COLO829 (cell line): ENCODE data around the gene USB1.

Experiments used
- DNase-seq: peaks from one replicate; pipeline ENCODE4 v3.0.0; 2012; ENCODE audit warnings: low spot score

Gene USB1

DNA sequence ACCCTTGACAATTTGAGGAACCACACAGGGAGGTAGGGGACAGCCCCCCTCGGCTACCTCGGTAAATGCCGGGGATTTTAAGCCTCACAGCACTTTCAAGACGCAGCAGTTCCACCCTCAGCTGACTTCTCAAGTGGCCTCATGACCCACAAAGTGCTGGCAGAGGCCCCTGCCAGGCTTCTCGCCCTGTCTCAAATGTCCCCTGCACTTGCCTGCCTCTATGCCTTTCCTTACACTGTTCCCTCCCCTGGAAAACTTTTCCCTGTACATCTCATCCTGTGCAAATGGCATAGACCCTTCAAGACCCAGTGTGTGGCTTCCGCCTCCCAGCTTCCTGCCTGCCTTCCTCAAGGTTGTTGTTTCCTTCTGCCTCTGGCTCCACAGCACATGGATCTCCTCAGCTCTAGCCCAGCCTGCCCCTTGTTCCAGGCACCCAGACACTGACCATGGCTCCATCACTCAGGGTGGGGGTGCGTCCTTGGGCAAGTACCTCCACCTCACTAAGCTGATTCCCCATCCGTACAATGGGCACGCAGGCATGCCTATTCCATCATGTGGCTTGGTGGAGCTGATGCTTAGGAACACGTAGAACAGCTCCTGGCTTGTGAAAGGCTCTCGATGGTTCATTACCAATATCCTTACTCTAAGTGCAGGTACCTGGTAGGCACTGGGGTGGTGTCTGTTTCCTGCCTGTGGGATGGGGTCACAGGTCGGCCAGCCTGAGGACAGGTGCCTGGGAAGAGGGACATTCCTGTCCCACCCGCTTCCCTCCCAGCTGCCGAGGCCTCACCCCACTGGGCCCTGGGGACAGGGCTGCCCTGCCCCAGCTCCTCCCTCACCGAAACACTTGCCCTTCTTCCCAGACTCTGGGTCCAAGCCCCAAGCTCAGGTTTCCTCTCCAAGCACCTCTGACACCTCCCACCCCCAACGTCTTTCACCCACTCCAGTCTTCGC lies 48.3 kb downstream of the USB1 start:
- no peak for DNase-seq

DNA sequence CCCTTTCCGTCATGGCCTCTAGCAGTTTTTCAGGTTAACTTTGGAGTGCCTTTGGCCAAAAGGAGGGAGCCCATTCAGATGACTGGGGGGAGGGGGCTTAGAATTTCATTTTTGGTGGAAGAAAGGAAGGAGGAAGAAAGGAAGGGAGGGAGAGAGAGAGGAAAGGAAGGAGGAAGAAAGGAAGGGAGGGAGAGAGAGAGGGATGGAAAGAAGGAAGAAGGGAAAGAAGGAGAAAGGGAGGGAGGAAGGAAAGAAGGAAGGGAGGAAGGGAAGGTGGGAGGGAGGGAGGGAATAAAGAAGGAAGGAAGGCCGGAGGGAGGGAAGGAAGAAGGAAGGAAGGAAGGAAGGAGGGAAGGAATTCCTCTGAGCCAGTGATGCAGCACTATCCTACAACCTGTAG lies 50.1 kb downstream of the USB1 start:
- DNase-seq, result no peak

DNA sequence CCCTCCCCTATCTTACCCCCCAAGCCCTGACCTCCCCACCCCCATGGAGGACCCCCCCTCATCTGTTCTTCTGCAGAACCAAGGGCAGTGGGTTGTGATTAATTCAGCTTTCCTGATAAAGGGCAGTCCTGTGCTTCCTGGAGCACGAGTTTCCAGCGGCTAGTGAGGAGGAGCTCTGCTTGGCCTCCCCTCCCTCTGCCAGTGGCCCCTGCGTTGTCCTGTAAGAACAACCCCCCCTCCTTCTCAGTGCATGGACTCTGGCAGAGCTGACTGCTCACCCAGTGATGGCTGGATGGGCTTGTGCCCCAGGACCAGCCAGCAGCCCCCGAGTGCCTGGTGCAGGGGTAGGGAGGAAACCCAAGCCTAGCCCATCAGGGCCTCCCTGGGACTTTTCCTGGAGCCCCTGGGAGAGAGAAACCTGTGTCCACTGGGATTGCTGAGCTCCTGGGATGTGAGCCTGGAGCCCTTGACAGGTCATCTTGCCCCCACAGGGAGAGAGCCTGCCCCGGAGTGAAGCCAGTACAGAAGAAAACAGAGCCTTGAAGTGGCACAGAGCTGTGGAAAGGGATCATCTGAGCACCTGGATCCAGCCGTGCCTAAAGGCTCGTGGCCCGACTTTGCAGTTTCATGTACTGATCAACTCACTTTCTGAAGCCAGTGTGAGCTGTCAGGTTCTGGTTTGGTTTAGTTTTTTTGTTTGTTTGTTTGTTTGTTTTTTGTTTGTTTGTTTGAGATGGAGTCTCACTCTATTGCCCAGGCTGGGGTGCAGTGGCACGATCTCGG lies 50.8 kb downstream of the USB1 start:
- DNase-seq, result no peak

DNA sequence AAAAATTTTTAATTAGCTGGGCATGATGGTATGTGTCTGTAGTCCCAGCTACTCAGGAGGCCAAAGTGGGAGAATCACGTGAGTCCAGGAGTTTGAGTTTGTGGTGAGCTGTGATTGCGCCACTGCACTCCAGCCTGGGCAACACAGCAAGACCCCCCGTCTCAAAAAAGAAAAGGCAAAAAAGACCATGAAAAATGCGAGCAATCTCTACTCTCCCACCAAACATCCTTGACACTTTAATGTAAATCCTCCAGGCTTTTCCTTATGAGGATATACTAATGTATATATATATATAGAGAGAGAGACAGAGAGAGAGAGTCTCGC lies 52.4 kb downstream of the USB1 start:
- DNase-seq, result no peak

DNA sequence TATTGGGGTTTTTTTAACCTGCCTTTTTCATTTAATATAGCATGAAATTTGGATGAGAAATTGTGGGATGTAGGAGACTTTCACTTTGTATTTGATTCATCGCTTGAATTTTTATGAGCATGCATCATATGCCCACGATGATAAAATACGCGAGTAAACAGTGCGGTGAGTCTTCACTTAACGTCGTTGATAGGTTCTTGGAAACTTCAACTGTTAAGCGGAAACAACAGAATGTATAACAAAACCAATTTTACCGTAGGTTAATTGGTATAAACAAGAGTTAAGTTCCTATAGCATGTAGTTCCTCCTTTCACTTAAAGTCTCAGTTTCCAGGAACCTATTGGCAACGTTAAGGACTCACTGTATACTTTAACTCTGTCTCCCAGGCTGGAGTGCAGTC lies 53.1 kb downstream of the USB1 start:
- no peak for DNase-seq

DNA sequence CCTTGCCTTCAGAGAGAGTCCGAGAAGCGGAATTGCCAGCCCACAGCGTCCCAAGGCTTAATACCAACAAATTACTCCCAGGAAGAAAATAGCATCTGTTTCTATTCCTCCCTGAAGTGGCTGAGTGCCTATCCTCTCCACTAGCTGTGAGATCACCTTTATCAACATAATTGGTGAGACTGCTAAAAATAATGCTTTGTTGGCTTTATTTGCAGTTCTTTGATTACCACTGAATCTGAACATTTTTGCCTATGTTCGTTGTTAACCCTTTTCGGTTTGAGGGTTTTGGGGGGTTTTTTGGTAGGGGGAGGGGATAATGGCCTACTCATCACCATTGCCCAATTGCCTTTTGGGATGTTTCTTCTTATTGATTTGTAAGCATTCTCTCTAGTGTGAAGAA lies 55.4 kb downstream of the USB1 start:
- no peak for DNase-seq

DNA sequence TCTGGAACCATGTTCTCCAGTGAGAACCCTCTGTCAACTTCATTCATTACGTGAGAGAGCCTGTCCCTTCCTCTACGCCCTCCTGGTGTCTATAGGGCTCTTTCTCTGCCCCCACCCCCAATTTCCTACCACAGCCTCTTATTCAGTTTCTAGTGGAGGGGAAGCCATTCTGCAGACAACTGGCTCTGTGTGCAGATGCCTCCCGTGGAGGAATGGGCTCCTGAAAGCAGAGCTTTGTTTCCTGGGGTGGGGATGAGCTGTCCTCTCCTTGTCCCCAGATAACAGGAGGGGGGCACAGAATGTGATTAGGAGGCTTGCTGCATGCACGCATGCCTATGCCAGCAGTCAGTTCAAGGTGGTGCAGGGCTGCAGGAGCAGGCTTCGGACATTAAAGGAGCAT lies 55.9 kb downstream of the USB1 start:
- peak; percentile 59 for DNase-seq

DNA sequence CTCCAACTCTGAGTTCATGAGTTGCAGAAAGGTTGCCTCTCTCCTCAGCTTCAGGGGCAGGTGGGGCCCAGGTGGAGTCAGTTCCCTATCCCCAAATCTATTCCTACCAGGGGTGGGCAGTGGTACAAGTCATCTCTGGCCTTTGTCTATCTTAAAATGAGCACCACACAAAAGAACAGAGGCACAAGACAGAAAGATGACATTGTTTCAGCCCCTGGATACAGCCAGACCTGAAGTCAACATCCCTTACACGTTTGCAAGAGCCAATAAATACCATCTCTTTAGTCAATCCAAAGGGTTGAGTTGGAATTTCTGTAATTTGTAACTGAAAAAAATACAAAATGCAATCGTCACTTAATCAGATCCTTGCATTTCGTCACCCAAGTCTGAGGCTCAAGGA lies 56.6 kb downstream of the USB1 start:
- DNase-seq, result no peak

DNA sequence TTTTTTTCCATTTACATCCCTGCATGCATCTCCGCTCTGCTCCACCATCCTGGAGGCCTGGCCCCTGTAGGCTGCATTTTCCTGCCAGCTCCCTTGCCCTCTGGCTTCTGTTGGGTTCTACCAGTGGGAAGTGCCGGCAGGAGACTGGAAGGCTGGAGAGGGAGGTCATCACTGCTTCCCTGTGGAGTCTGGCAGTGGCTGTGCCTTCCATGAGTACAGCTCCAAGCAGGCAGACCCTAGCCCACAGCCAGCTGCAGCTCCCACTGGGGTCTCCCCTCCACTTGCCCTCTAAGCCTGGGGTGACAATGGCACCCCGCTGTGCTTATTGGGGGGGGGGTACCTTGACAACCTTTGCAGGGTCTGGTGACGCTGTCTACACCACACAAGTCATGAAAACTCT lies 61.6 kb downstream of the USB1 start:
- DNase-seq, result no peak

DNA sequence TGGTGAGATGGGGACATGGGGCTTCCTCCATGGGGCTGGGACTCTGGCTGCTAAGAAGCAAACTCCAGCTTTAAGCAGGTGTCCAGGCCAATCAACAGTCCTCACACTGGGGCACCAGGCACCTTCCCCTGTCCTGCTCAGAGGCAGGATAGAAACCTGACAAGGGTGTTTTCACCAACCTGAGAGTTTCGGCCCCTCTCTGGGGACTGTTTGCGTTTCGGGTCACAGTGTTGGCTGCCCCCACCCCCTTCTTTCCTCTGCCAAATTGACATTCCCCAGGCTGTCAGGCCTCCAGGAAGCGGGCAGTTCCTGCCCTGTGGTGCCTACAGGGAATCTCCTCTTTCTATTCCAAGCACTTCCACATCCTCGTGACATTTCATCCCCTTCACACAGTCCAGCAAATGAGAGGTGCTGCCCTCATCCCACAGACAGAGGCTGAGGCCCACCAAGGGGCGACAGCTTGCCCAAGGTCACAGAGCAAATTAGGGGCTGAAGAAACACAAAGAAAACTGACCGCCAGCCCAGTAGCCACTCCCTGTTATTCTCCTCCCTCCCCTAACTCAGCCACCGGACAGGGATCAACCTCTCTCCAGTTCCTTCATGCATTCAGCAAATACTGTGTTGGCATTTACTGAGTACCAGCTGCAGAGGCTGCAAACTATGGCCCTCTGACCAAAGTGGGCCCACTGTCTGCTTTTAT lies 62.3 kb downstream of the USB1 start:
- no peak for DNase-seq

DNA sequence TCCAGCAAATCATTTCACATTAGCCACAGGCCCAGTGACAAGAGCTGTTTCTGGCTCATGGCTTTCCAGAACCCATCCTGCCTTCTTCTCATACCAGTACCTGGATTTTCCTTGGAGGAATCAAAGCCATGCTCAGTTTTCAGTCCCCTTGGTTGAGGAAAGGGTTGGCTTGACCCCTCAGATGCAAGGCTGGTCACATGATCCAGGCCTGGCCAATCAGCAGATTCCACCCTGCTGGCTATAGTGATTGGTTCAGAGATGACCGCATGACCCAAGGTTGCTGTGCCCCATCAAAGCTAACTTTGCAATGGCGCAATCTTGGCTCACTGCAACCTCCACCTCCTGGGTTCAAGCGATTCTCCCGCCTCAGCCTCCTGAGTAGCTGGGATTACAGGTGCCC lies 69.4 kb downstream of the USB1 start:
- DNase-seq, result no peak
